HFF-Myc (cell line): Measurements from ENCODE around the gene NLRC5.

Source experiments
- DNase-seq: peaks from one replicate; pipeline ENCODE4 v3.0.0-alpha.2; 2011; ENCODE audit warnings: low read depth; ENCODE audit errors: extremely low read depth
- H3K4me3 ChIP-seq: replicated peaks from 2 replicates; pipeline ENCODE4 v1.5.1; 2011; ENCODE audit warnings: low read depth, mild to moderate bottlenecking, control low read depth, low read length
- TF ChIP-seq, protein P1 (sequence below): IDR thresholded peaks from 2 replicates; pipeline ENCODE4 v1.5.1; 2012; ENCODE audit warnings: mild to moderate bottlenecking, low read depth, low read length, control low read depth; ENCODE audit errors: missing control alignments

Gene NLRC5

GRCh38 chr16:57036945-57037344, 47.6 kb downstream of the NLRC5 start:
- H3K4me3 ChIP-seq: no peak overlapping the region
- DNase-seq: no peak
- TF ChIP-seq, protein P1, sequence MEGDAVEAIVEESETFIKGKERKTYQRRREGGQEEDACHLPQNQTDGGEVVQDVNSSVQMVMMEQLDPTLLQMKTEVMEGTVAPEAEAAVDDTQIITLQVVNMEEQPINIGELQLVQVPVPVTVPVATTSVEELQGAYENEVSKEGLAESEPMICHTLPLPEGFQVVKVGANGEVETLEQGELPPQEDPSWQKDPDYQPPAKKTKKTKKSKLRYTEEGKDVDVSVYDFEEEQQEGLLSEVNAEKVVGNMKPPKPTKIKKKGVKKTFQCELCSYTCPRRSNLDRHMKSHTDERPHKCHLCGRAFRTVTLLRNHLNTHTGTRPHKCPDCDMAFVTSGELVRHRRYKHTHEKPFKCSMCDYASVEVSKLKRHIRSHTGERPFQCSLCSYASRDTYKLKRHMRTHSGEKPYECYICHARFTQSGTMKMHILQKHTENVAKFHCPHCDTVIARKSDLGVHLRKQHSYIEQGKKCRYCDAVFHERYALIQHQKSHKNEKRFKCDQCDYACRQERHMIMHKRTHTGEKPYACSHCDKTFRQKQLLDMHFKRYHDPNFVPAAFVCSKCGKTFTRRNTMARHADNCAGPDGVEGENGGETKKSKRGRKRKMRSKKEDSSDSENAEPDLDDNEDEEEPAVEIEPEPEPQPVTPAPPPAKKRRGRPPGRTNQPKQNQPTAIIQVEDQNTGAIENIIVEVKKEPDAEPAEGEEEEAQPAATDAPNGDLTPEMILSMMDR: no peak

GRCh38 chr16:57038166-57038565, 48.8 kb downstream of the NLRC5 start:
- DNase-seq: no peak
- H3K4me3 ChIP-seq: no peak overlapping the region
- TF ChIP-seq, protein P1: no peak

- TF ChIP-seq, protein P1: no peak
- H3K4me3 ChIP-seq: no peak overlapping the region
- no peak for DNase-seq
Measured at GRCh38 chr16:57039148-57039812, 49.9 kb downstream of the NLRC5 start.

DNA sequence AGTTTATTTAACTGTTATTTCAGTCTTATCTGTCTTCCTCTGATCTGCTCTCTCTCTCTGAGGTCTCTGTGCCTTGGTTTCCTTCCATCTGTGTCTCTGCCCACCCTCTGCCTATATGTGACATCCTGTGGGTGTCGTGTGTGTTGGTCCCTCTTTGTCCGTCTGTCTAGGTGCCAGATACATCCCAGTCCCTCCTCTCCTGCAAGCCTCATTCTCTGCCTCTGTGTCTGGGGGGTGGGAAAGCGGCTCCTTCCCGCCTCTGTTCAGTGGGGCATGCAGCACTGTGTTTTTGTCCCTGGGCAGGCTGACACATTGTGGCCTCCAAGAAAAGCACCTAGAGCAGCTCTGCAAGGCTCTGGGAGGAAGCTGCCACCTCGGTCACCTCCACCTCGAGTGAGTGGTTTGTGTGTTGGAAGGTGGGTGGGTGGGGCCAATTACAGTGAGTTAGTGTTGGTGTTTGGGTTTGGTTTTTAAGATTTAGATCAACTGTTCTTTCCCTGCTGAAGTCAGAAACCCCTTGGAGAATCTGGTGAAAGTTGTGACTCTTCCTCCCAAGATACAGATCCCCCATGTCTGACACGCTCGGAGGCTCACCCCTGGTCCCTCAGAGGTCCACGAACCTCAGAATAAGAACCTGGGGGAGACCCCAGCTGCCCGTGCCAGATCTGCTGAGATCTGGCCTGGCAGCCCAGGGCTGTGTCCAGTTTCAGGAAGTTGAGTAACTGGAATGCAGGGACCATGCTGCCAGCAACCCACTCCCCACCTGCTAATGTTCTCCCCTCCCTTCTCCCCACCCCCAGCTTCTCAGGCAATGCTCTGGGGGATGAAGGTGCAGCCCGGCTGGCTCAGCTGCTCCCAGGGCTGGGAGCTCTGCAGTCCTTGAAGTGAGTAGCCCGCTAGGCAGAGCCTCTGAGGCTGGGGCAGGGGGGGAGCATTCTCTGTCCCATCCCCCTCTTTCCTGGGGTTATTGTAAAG, 52.1 kb downstream of the NLRC5 start:
- TF ChIP-seq, protein P1: no peak
- no peak overlapping the region for H3K4me3 ChIP-seq
- DNase-seq: no peak

DNA sequence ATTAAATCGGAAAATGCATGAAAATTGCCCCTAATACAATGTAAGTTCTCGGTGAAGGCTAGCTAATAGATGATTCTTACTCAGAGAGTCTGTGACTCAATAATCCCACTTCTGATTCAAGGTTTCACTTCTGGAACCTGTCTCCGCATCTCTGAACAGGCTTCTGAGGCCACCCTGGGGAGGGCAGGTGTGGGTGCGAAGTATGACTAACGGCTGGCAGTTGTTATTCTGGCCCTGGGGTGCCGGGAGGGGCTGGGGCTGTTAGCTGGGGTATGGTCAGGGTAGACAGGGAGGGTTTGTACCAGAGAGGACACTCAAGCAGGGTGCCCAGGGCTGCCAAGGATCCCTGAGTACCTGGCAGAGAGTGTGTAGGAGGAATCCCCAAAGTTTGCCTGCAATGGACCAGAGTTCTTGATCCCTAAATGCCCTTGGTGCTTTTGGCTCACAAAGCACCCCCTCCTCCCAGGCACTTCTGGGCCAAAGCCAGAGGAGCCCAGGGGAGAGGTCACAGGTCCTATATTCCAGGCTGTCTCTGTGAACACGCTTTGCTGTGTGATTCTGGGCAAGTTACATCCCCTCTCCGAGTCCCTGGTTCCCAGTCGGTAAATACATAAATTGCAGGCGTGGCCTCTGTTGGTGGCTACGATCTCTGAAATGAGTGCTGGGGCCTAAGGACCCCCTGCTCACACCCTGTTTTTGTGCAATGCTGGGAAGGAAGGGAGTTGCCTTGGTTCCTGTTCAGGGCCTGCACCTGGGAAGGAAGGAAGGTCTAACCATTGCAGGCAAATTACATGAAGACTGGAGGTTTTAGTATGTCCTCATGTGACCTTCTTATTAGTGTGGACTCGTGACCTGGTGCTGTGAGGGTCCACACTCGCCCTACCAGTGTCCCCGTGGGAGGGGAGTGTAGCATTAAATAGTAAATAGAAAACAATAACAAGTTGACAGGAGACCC, 53.1 kb downstream of the NLRC5 start:
- H3K4me3 ChIP-seq: no peak overlapping the region
- TF ChIP-seq, protein P1: no peak
- DNase-seq: no peak

GRCh38 chr16:57043248-57043647, 53.9 kb downstream of the NLRC5 start:
- no peak for DNase-seq
- H3K4me3 ChIP-seq: no peak overlapping the region

More at GRCh38 chr16:57043248-57043647, 53.9 kb downstream of the NLRC5 start:
- TF ChIP-seq, protein P1: no peak
